ENCODE measurements around the gene VWA3B. TPM values are rescaled to one million over a fixed set of nuclear protein-coding genes. Genes with fewer than 3 reads are reported as not detected.
"Not testable (repeated sequence)": the region's sequence is repeated elsewhere in the genome, so short reads cannot be mapped to it uniquely, and the experiment has no call there.

Gene VWA3B
- total and polyA plus RNA-seq, 8 donors: 0.03 to 134 (median 2.2) TPM; not detected in 2

- intact Hi-C loops (cut with DNase I; ENCODE audit: low total_unique reads): no loop called here
- no peak overlapping the region for H3K27ac ChIP-seq
- H3K36me3 ChIP-seq: no peaks in the 10 kb centered on the region
- peaks cover 0 to 5% (median 0%) of the 10 kb centered on the region in 3 donors for H3K27me3 ChIP-seq
- H3K4me3 ChIP-seq: no peak overlapping the region
- DNase-seq: no peak
- WGBS, 5 donors: 76 to 84% (median 82%) methylated on average over 11 to 12 of the region's 12 CpGs
- TF ChIP-seq POLR2AphosphoS5 (IDR thresholded peaks at IDR 0.05) (no peak), EP300 (IDR thresholded peaks at IDR 0.05) (no peak), CTCF (IDR thresholded peaks at IDR 0.05) (no peak), POLR2A (IDR thresholded peaks at IDR 0.05) (no peak)
- peaks cover 14 to 44% (median 28%) of the 10 kb centered on the region in 4 donors for H3K4me1 ChIP-seq
- H3K9me3 ChIP-seq: no peaks in the 10 kb centered on the region
Observed at GRCh38 chr2:98300141-98300874, 213.3 kb downstream of the VWA3B start.

GRCh38 chr2:98301469-98301868 lies 214.5 kb downstream of the VWA3B start:
- no peak for DNase-seq
- Histone ChIP-seq H3K9me3 (no peaks in the 10 kb centered on the region), H3K36me3 (no peaks in the 10 kb centered on the region), H3K27ac (no peak overlapping the region), H3K4me1 (peaks cover 7 to 33% (median 17%) of the 10 kb centered on the region in 4 donors), H3K27me3 (peaks cover 0 to 12% (median 0%) of the 10 kb centered on the region in 3 donors), H3K4me3 (no peak overlapping the region)
- TF ChIP-seq EP300 (IDR thresholded peaks at IDR 0.05) (no peak), CTCF (IDR thresholded peaks at IDR 0.05) (no peak), POLR2AphosphoS5 (IDR thresholded peaks at IDR 0.05) (no peak), POLR2A (IDR thresholded peaks at IDR 0.05) (no peak)
- intact Hi-C loops (cut with DNase I; ENCODE audit: low total_unique reads): no loop called here
- WGBS, 5 donors: 63 to 79% (median 72%) methylated on average over 5 of the region's 5 CpGs

- H3K4me3 ChIP-seq; H3K36me3 ChIP-seq; intact Hi-C loops (cut with DNase I; ENCODE audit: low total_unique reads); H3K9me3 ChIP-seq: not testable (repeated sequence)
- H3K4me1 ChIP-seq: peaks cover 0 to 15% (median 11%) of the 10 kb centered on the region in 4 donors
- WGBS, 5 donors: 43 to 63% (median 55%) methylated on average over 9 of the region's 9 CpGs
- TF ChIP-seq POLR2AphosphoS5 (IDR thresholded peaks at IDR 0.05): peak in 2 of 3 donors; percentile 19 to 47
- H3K27ac ChIP-seq: peak overlapping the region; percentile 27 to 81 (median 55)
- DNase-seq: peak in 1 of 2 donors; percentile 67
- H3K27me3 ChIP-seq: peaks cover 0 to 31% (median 0%) of the 10 kb centered on the region in 3 donors
Observed at GRCh38 chr2:98307131-98307696, 220.2 kb downstream of the VWA3B start.

- TF ChIP-seq CTCF (IDR thresholded peaks at IDR 0.05): no peak
- no peak for TF ChIP-seq POLR2A (IDR thresholded peaks at IDR 0.05)
- TF ChIP-seq EP300 (IDR thresholded peaks at IDR 0.05): no peak
- no peak for TF ChIP-seq POLR2AphosphoS5 (IDR thresholded peaks at IDR 0.05)
- intact Hi-C loops (cut with DNase I; ENCODE audit: low total_unique reads): no loop called here
- no peaks in the 10 kb centered on the region for H3K36me3 ChIP-seq
- H3K27ac ChIP-seq: peak overlapping the region in 3 of 5 donors; percentile 55 to 81 (median 55)
- H3K27me3 ChIP-seq: peaks cover 0 to 33% (median 0%) of the 10 kb centered on the region in 3 donors
- H3K4me1 ChIP-seq: peaks cover 0 to 15% (median 11%) of the 10 kb centered on the region in 4 donors
- no peak overlapping the region for H3K4me3 ChIP-seq
- no peaks in the 10 kb centered on the region for H3K9me3 ChIP-seq
- DNase-seq: no peak
- WGBS, 5 donors: 53 to 66% (median 57%) methylated on average over 8 of the region's 8 CpGs
Observed at GRCh38 chr2:98308068-98308467, 221.1 kb downstream of the VWA3B start.
